Activated CD4-positive, CD25-positive, alpha-beta regulatory T cell treated with anti-CD3 and anti-CD28 coated beads, Interleukin-2, amount 50 U/mL, for 72 hours (primary cell): ENCODE measurements around the gene STX8.
"Not testable (repeated sequence)": the region's sequence is repeated elsewhere in the genome, so short reads cannot be mapped to it uniquely, and the experiment has no call there.

Source experiments
- DNase-seq: peaks from one replicate; pipeline ENCODE4 v3.0.0; 2021

The STX8 gene

GRCh38 chr17:9554715-9555114 is 20.9 kb downstream of the STX8 start:
- not testable (repeated sequence) for DNase-seq

- no peak for DNase-seq
Measured at GRCh38 chr17:9553596-9553995, 22.0 kb downstream of the STX8 start.

- DNase-seq, result no peak
Measured at GRCh38 chr17:9553181-9553580, 22.4 kb downstream of the STX8 start.

GRCh38 chr17:9549215-9549614 is 26.4 kb downstream of the STX8 start:
- DNase-seq, result no peak

GRCh38 chr17:9544221-9544620 is 31.4 kb downstream of the STX8 start:
- no peak for DNase-seq

GRCh38 chr17:9541718-9542117 is 33.9 kb downstream of the STX8 start:
- no peak for DNase-seq

GRCh38 chr17:9538626-9539025 is 37.0 kb downstream of the STX8 start:
- no peak for DNase-seq

- DNase-seq, result no peak
Measured at GRCh38 chr17:9537177-9537776, 38.3 kb downstream of the STX8 start.

- DNase-seq, result no peak
Measured at GRCh38 chr17:9536061-9536460, 39.6 kb downstream of the STX8 start.

- DNase-seq, result no peak
Measured at GRCh38 chr17:9533441-9533840, 42.2 kb downstream of the STX8 start.

GRCh38 chr17:9532715-9533114 is 42.9 kb downstream of the STX8 start:
- no peak for DNase-seq

- DNase-seq, result no peak
Measured at GRCh38 chr17:9531034-9531433, 44.6 kb downstream of the STX8 start.

GRCh38 chr17:9529033-9529700 is 46.5 kb downstream of the STX8 start:
- no peak for DNase-seq

- DNase-seq, result no peak
Measured at GRCh38 chr17:9527788-9528187, 47.8 kb downstream of the STX8 start.

GRCh38 chr17:9522074-9522473 is 53.5 kb downstream of the STX8 start:
- no peak for DNase-seq

GRCh38 chr17:9521062-9521461 is 54.6 kb downstream of the STX8 start:
- no peak for DNase-seq

GRCh38 chr17:9520649-9521048 is 55.0 kb downstream of the STX8 start:
- no peak for DNase-seq

GRCh38 chr17:9519583-9520272 is 55.9 kb downstream of the STX8 start:
- DNase-seq, result no peak

GRCh38 chr17:9517396-9517795 is 58.2 kb downstream of the STX8 start:
- no peak for DNase-seq

- DNase-seq, result no peak
Measured at GRCh38 chr17:9513266-9513665, 62.4 kb downstream of the STX8 start.

- no peak for DNase-seq
Measured at GRCh38 chr17:9512323-9513168, 63.1 kb downstream of the STX8 start.

- DNase-seq, result no peak
Measured at GRCh38 chr17:9509236-9509816, 66.3 kb downstream of the STX8 start.

- DNase-seq, result no peak
Measured at GRCh38 chr17:9499041-9499440, 76.6 kb downstream of the STX8 start.
